Fibroblast of lung (primary cell): ENCODE data around the gene PPP2R1A.

Experiments used
- CTCF ChIP-seq, 2 donors: IDR thresholded peaks in 1 of 2; conservative IDR thresholded peaks in 1 of 2; 1 replicate in 1 of 2; 2 replicates in 1 of 2; pipeline ENCODE4 v1.5.1; 2011 to 2012; ENCODE audit warnings: low read length in 2 of 2, control low read depth in 1 of 2, inconsistent platforms in 1 of 2, low read depth in 1 of 2, mild to moderate bottlenecking in 1 of 2
- EZH2 ChIP-seq: IDR thresholded peaks from 2 replicates; pipeline ENCODE4 v1.5.1; 2012; ENCODE audit warnings: low read length, control low read depth, mild to moderate bottlenecking; ENCODE audit errors: missing control alignments

- TF ChIP-seq CTCF (conservative IDR thresholded peaks at IDR 0.05 in 1 of 2, IDR thresholded peaks at IDR 0.05 in 1 of 2; ENCODE audit: low read depth in 1 of 2, low read length in 2 of 2) = no peak
- TF ChIP-seq EZH2 = no peak
These were observed 26.5 kb downstream of the PPP2R1A start for GRCh38 chr19:52216401-52216800.
